Ovary (tissue), 3 donors: ENCODE data around the gene IRF8.

Experiments
- EP300 ChIP-seq: sonication (generic); formaldehyde crosslinking; IDR thresholded peaks from one replicate; pipeline ENCODE4 v1.6.1; 2017; ENCODE audit warnings: antibody characterized with exemption
- TF ChIP-seq, protein P1 (sequence below), 3 donors: fragments of 450-650 bp in 2 of 3; fragments of 200-600 bp in 1 of 3; IDR thresholded peaks; one replicate each; pipeline versions ENCODE4 v1.5.1 to v1.8.0; 2016 to 2022; ENCODE audit warnings: antibody characterized with exemption in 3 of 3, mild to moderate bottlenecking in 1 of 3
- donor health status: DM: no; HTN: no; CAD: no.

GRCh38 chr16:85869785-85870558 is 29.0 kb upstream of the IRF8 start:
- TF ChIP-seq, protein P1, sequence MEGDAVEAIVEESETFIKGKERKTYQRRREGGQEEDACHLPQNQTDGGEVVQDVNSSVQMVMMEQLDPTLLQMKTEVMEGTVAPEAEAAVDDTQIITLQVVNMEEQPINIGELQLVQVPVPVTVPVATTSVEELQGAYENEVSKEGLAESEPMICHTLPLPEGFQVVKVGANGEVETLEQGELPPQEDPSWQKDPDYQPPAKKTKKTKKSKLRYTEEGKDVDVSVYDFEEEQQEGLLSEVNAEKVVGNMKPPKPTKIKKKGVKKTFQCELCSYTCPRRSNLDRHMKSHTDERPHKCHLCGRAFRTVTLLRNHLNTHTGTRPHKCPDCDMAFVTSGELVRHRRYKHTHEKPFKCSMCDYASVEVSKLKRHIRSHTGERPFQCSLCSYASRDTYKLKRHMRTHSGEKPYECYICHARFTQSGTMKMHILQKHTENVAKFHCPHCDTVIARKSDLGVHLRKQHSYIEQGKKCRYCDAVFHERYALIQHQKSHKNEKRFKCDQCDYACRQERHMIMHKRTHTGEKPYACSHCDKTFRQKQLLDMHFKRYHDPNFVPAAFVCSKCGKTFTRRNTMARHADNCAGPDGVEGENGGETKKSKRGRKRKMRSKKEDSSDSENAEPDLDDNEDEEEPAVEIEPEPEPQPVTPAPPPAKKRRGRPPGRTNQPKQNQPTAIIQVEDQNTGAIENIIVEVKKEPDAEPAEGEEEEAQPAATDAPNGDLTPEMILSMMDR (IDR thresholded peaks at IDR 0.05) = no peak
- no peak for TF ChIP-seq EP300
